Measurements from ENCODE around the gene SHPK. TPM values are rescaled to one million over a fixed set of nuclear protein-coding genes. Genes with fewer than 3 reads are reported as not detected.

The SHPK gene
- total RNA-seq, 1 experiment from 2014 or later = 11.3 TPM

Other genes starting within 250 kb of the SHPK start
- gene OR3A2, start 249.9 kb downstream of the SHPK start, total RNA-seq (2014; rRNA removed; shearing (Covaris generic)) = not detected in 2 replicates
- not detected in 2 replicates for gene OR1E1, start 237.8 kb downstream of the SHPK start, total RNA-seq (2014; rRNA removed; shearing (Covaris generic))
- not detected in 2 replicates for gene OR3A3, start 224.9 kb downstream of the SHPK start, total RNA-seq (2014; rRNA removed; shearing (Covaris generic))
- gene OR1E2, start 202.4 kb downstream of the SHPK start, total RNA-seq (2014; rRNA removed; shearing (Covaris generic)) = not detected in 2 replicates
- gene SPATA22, start 164.4 kb downstream of the SHPK start, total RNA-seq (2014; rRNA removed; shearing (Covaris generic)) = not detected in 2 replicates
- gene ASPA, start 160.3 kb downstream of the SHPK start, total RNA-seq (2014; rRNA removed; shearing (Covaris generic)) = 0.10 and 1.2 TPM in 2 replicates
- under 0.01 and 0.10 TPM in 2 replicates for gene TRPV3, start 78.4 kb downstream of the SHPK start, total RNA-seq (2014; rRNA removed; shearing (Covaris generic))
- gene TRPV1, start 26.8 kb downstream of the SHPK start, total RNA-seq (2014; rRNA removed; shearing (Covaris generic)) = 0.72 and 0.78 TPM in 2 replicates
- 9.9 and 10.3 TPM in 2 replicates for gene CTNS, start 510 bp upstream of the SHPK start, total RNA-seq (2014; rRNA removed; shearing (Covaris generic))
- 113 and 148 TPM in 2 replicates for gene TAX1BP3, start 32.3 kb upstream of the SHPK start, total RNA-seq (2014; rRNA removed; shearing (Covaris generic))
- 47.9 and 64.7 TPM in 2 replicates for gene EMC6, start 32.6 kb upstream of the SHPK start, total RNA-seq (2014; rRNA removed; shearing (Covaris generic))
- 0.29 and 0.36 TPM in 2 replicates for gene P2RX5, start 59.9 kb upstream of the SHPK start, total RNA-seq (2014; rRNA removed; shearing (Covaris generic))
- 11.7 and 14.2 TPM in 2 replicates for gene HASPIN, start 87.7 kb upstream of the SHPK start, total RNA-seq (2014; rRNA removed; shearing (Covaris generic))
- gene ITGAE, start 164.9 kb upstream of the SHPK start, total RNA-seq (2014; rRNA removed; shearing (Covaris generic)) = 56.0 and 66.8 TPM in 2 replicates
- 7.9 and 9.7 TPM in 2 replicates for gene NCBP3, start 210.0 kb upstream of the SHPK start, total RNA-seq (2014; rRNA removed; shearing (Covaris generic))

All from RPMI7951 (cell line).